Measurements from ENCODE around the gene RBMXL2. TPM values are rescaled to one million over a fixed set of nuclear protein-coding genes. Genes with fewer than 3 reads are reported as not detected.

RBMXL2 gene
- total and polyA plus RNA-seq, 2 donors (not counting 1 experiment from before 2014, with no cell fraction given), result not detected

DNA sequence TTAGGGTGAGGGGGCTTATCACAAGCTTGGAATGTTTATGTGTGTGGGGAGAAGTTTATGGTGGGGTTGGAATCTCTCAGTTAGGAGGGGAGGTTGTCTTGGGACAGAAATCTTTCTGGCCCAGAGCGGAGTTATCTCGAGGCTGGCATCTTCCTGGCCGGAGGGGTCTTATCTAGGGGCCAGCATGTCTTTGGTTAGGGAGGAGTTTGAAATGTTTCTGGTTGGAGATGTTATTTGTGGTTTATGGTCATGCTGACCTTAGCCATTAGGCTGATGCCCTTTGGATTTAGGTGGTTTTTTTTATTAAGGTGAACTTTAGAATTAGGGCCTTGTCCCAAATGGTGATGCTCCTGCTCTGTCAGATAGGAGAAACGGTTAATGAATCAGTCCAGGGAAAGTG lies 7.9 kb upstream of the RBMXL2 start:
- H3K27ac Mint-ChIP-seq, result no peak overlapping the region
- H3K9me3 Mint-ChIP-seq (ENCODE audit: insufficient read depth), result peaks cover 7% of the 10 kb centered on the region
- Histone ChIP-seq H3K27ac (ENCODE audit: low read length in 2 of 2) (no peak overlapping the region), H3K4me1 (ENCODE audit: control insufficient read depth in 2 of 2, insufficient read depth in 2 of 2, low read length in 2 of 2) (no peaks in the 10 kb centered on the region), H3K79me2 (ENCODE audit: control insufficient read depth, insufficient read depth, low read length) (no peaks in the 10 kb centered on the region), H3K9ac (ENCODE audit: low read length) (no peak overlapping the region), H2AFZ (ENCODE audit: insufficient read depth, low read depth, low read length, poor library complexity, severe bottlenecking) (no peak overlapping the region), H3K9me3 (ENCODE audit: control extremely low read depth in 1 of 3, control insufficient read depth in 2 of 3, insufficient read depth in 1 of 3, low read length in 2 of 3) (peaks cover 0 to 17% (median 0%) of the 10 kb centered on the region in 3 donors), H3K36me3 (replicated peaks in 1 of 2; ENCODE audit: control extremely low read depth in 1 of 2, control insufficient read depth in 1 of 2, extremely low read depth in 1 of 2, insufficient read depth in 2 of 2, low read length in 1 of 2) (no peaks in the 10 kb centered on the region), H3K4me3 (ENCODE audit: control extremely low read depth in 1 of 5, extremely low read depth in 1 of 5, insufficient read depth in 1 of 5, low read depth in 2 of 5, low read length in 4 of 5) (no peak overlapping the region), H3K4me2 (replicated peaks; ENCODE audit: low read depth, low read length, poor library complexity, severe bottlenecking) (no peak overlapping the region), H3K27me3 (replicated peaks in 1 of 4; ENCODE audit: control extremely low read depth in 1 of 4, control insufficient read depth in 3 of 4, insufficient read depth in 4 of 4, low read length in 3 of 4) (peaks cover 0 to 3% (median 0%) of the 10 kb centered on the region in 4 experiments), H4K20me1 (ENCODE audit: control insufficient read depth, insufficient read depth, low read length, poor library complexity, severe bottlenecking) (no peaks in the 10 kb centered on the region)
- DNase-seq (no peak), ATAC-seq (ENCODE audit: low read depth) (no peak)
- no peak for TF ChIP-seq CTCF (IDR thresholded peaks at IDR 0.05)
- no peak for TF ChIP-seq EZH2 (IDR thresholded peaks at IDR 0.05; ENCODE audit: borderline replicate concordance, insufficient read depth, low read depth, low read length, poor library complexity, severe bottlenecking)
- H3K4me3 Mint-ChIP-seq, result no peak overlapping the region
- H3K4me1 Mint-ChIP-seq, result no peaks in the 10 kb centered on the region
- 97% methylated on average over 4 of the region's 4 CpGs for WGBS (ENCODE audit: insufficient coverage)
- H3K27me3 Mint-ChIP-seq, result peaks cover 14% of the 10 kb centered on the region
- POLR2A ChIA-PET, result no interaction called here
- CTCF ChIA-PET, result no interaction called here
- intact Hi-C loops (cut with micrococcal nuclease), result no loop called here

- ChIA-PET CTCF (no interaction called here), POLR2A (no interaction called here)
- H3K4me1 Mint-ChIP-seq, result no peaks in the 10 kb centered on the region
- TF ChIP-seq EZH2 (IDR thresholded peaks at IDR 0.05; ENCODE audit: borderline replicate concordance, insufficient read depth, low read depth, low read length, poor library complexity, severe bottlenecking), result no peak
- TF ChIP-seq CTCF (IDR thresholded peaks at IDR 0.05), result no peak
- WGBS (ENCODE audit: insufficient coverage), result no CpG with 5 or more reads among the region's 1 CpG
- H3K9ac ChIP-seq (ENCODE audit: low read length), result no peak overlapping the region
- peaks cover 0 to 17% (median 0%) of the 10 kb centered on the region in 3 donors for H3K9me3 ChIP-seq (ENCODE audit: control extremely low read depth in 1 of 3, control insufficient read depth in 2 of 3, insufficient read depth in 1 of 3, low read length in 2 of 3)
- intact Hi-C loops (cut with micrococcal nuclease), result no loop called here
- H3K36me3 ChIP-seq (replicated peaks in 1 of 2; ENCODE audit: control extremely low read depth in 1 of 2, control insufficient read depth in 1 of 2, extremely low read depth in 1 of 2, insufficient read depth in 2 of 2, low read length in 1 of 2), result no peaks in the 10 kb centered on the region
- ATAC-seq (ENCODE audit: low read depth), result no peak
- no peak overlapping the region for H3K4me3 ChIP-seq (ENCODE audit: control extremely low read depth in 1 of 5, extremely low read depth in 1 of 5, insufficient read depth in 1 of 5, low read depth in 2 of 5, low read length in 4 of 5)
- peaks cover 7% of the 10 kb centered on the region for H3K9me3 Mint-ChIP-seq (ENCODE audit: insufficient read depth)
- no peak overlapping the region for H2AFZ ChIP-seq (ENCODE audit: insufficient read depth, low read depth, low read length, poor library complexity, severe bottlenecking)
- peaks cover 0 to 3% (median 0%) of the 10 kb centered on the region in 4 experiments for H3K27me3 ChIP-seq (replicated peaks in 1 of 4; ENCODE audit: control extremely low read depth in 1 of 4, control insufficient read depth in 3 of 4, insufficient read depth in 4 of 4, low read length in 3 of 4)
- no peaks in the 10 kb centered on the region for H4K20me1 ChIP-seq (ENCODE audit: control insufficient read depth, insufficient read depth, low read length, poor library complexity, severe bottlenecking)
- H3K4me3 Mint-ChIP-seq, result no peak overlapping the region
- H3K27ac ChIP-seq (ENCODE audit: low read length in 2 of 2), result no peak overlapping the region
- DNase-seq, result no peak
- no peak overlapping the region for H3K27ac Mint-ChIP-seq
- no peaks in the 10 kb centered on the region for H3K4me1 ChIP-seq (ENCODE audit: control insufficient read depth in 2 of 2, insufficient read depth in 2 of 2, low read length in 2 of 2)
- no peak overlapping the region for H3K4me2 ChIP-seq (replicated peaks; ENCODE audit: low read depth, low read length, poor library complexity, severe bottlenecking)
- H3K79me2 ChIP-seq (ENCODE audit: control insufficient read depth, insufficient read depth, low read length), result no peaks in the 10 kb centered on the region
- H3K27me3 Mint-ChIP-seq, result peaks cover 15% of the 10 kb centered on the region
These were observed 7.4 kb upstream of the RBMXL2 start for GRCh38 chr11:7081441-7081840.
